ENCODE data around the gene FAM236A. TPM values are rescaled to one million over a fixed set of nuclear protein-coding genes. Genes with fewer than 3 reads are reported as not detected.
"Not testable (repeated sequence)": the region's sequence is repeated elsewhere in the genome, so short reads cannot be mapped to it uniquely, and the experiment has no call there.

FAM236A gene
- total RNA-seq = not detected

GRCh38 chrX:72937906-72938305 lies at the start of gene FAM236A:
TSS of gene FAM236A (plus strand) at chrX:72938206. CDS start at chrX:72938263, 57 bp downstream.
- DNase-seq; H3K27me3 Mint-ChIP-seq; H3K4me1 Mint-ChIP-seq (ENCODE audit: low read depth); CTCF ChIA-PET; H3K27ac Mint-ChIP-seq; H3K4me3 Mint-ChIP-seq; intact Hi-C loops (cut with micrococcal nuclease); POLR2A ChIA-PET; H3K36me3 Mint-ChIP-seq; H3K9me3 Mint-ChIP-seq: not testable (repeated sequence)

GRCh38 chrX:72889740-72890139 lies 48.3 kb upstream of the FAM236A start:
- POLR2A ChIA-PET; H3K4me1 Mint-ChIP-seq (ENCODE audit: low read depth); DNase-seq: not testable (repeated sequence)

GRCh38 chrX:72912315-72912714 lies 25.7 kb upstream of the FAM236A start, which contains the start of gene FAM236C:
TSS of gene FAM236C (plus strand) at chrX:72912615. CDS start at chrX:72912715, 100 bp downstream.
- intact Hi-C loops (cut with micrococcal nuclease); H3K9me3 Mint-ChIP-seq; CTCF ChIA-PET; DNase-seq; H3K27me3 Mint-ChIP-seq; H3K27ac Mint-ChIP-seq; H3K36me3 Mint-ChIP-seq; H3K4me3 Mint-ChIP-seq; H3K4me1 Mint-ChIP-seq (ENCODE audit: low read depth); POLR2A ChIA-PET: not testable (repeated sequence)

More at GRCh38 chrX:72889740-72890139, 48.3 kb upstream of the FAM236A start:
- H3K4me3 Mint-ChIP-seq; H3K27ac Mint-ChIP-seq; intact Hi-C loops (cut with micrococcal nuclease); CTCF ChIA-PET; H3K36me3 Mint-ChIP-seq; H3K27me3 Mint-ChIP-seq; H3K9me3 Mint-ChIP-seq: not testable (repeated sequence)

GRCh38 chrX:72916096-72916495 lies 21.9 kb upstream of the FAM236A start:
- POLR2A ChIA-PET; DNase-seq; H3K36me3 Mint-ChIP-seq; intact Hi-C loops (cut with micrococcal nuclease); H3K27ac Mint-ChIP-seq; H3K4me3 Mint-ChIP-seq; CTCF ChIA-PET; H3K9me3 Mint-ChIP-seq; H3K27me3 Mint-ChIP-seq; H3K4me1 Mint-ChIP-seq (ENCODE audit: low read depth): not testable (repeated sequence)

GRCh38 chrX:72932283-72932682 lies 5.7 kb upstream of the FAM236A start:
- H3K4me3 Mint-ChIP-seq; CTCF ChIA-PET; H3K27me3 Mint-ChIP-seq; H3K36me3 Mint-ChIP-seq; H3K27ac Mint-ChIP-seq; intact Hi-C loops (cut with micrococcal nuclease); POLR2A ChIA-PET; H3K4me1 Mint-ChIP-seq (ENCODE audit: low read depth); H3K9me3 Mint-ChIP-seq; DNase-seq: not testable (repeated sequence)

- CTCF ChIA-PET; POLR2A ChIA-PET; intact Hi-C loops (cut with micrococcal nuclease); H3K4me3 Mint-ChIP-seq; H3K27me3 Mint-ChIP-seq; H3K36me3 Mint-ChIP-seq; H3K27ac Mint-ChIP-seq; H3K4me1 Mint-ChIP-seq (ENCODE audit: low read depth); DNase-seq; H3K9me3 Mint-ChIP-seq: not testable (repeated sequence)
Observed at GRCh38 chrX:72936455-72936854, 1.6 kb upstream of the FAM236A start.

GRCh38 chrX:72936882-72937455 lies 1.0 kb upstream of the FAM236A start:
- H3K9me3 Mint-ChIP-seq; H3K27me3 Mint-ChIP-seq; H3K4me3 Mint-ChIP-seq; CTCF ChIA-PET; POLR2A ChIA-PET; DNase-seq; H3K4me1 Mint-ChIP-seq (ENCODE audit: low read depth); H3K36me3 Mint-ChIP-seq; H3K27ac Mint-ChIP-seq; intact Hi-C loops (cut with micrococcal nuclease): not testable (repeated sequence)

- H3K9me3 Mint-ChIP-seq; H3K4me3 Mint-ChIP-seq; DNase-seq; intact Hi-C loops (cut with micrococcal nuclease); CTCF ChIA-PET; POLR2A ChIA-PET; H3K27me3 Mint-ChIP-seq; H3K4me1 Mint-ChIP-seq (ENCODE audit: low read depth); H3K36me3 Mint-ChIP-seq; H3K27ac Mint-ChIP-seq: not testable (repeated sequence)
Observed at GRCh38 chrX:72942272-72942671, 4.3 kb downstream of the FAM236A start.

GRCh38 chrX:72943035-72943818 lies 5.2 kb downstream of the FAM236A start:
- H3K9me3 Mint-ChIP-seq; intact Hi-C loops (cut with micrococcal nuclease); POLR2A ChIA-PET: not testable (repeated sequence)

GRCh38 chrX:72943819-72944169 lies 5.8 kb downstream of the FAM236A start, which contains the start of gene DMRTC1:
TSS of gene DMRTC1 (minus strand) at chrX:72943837. CDS start at chrX:72875694, 68,143 bp downstream.
- H3K27me3 Mint-ChIP-seq; CTCF ChIA-PET; H3K36me3 Mint-ChIP-seq; H3K27ac Mint-ChIP-seq; POLR2A ChIA-PET; DNase-seq; H3K4me1 Mint-ChIP-seq (ENCODE audit: low read depth); H3K9me3 Mint-ChIP-seq; H3K4me3 Mint-ChIP-seq; intact Hi-C loops (cut with micrococcal nuclease): not testable (repeated sequence)

More at GRCh38 chrX:72943035-72943818, 5.2 kb downstream of the FAM236A start:
- H3K27me3 Mint-ChIP-seq; CTCF ChIA-PET; H3K4me1 Mint-ChIP-seq (ENCODE audit: low read depth); H3K4me3 Mint-ChIP-seq; DNase-seq; H3K36me3 Mint-ChIP-seq; H3K27ac Mint-ChIP-seq: not testable (repeated sequence)

GRCh38 chrX:72959971-72960370 lies 22.0 kb downstream of the FAM236A start:
- H3K36me3 Mint-ChIP-seq; H3K27me3 Mint-ChIP-seq; H3K27ac Mint-ChIP-seq; CTCF ChIA-PET; POLR2A ChIA-PET; H3K9me3 Mint-ChIP-seq; intact Hi-C loops (cut with micrococcal nuclease); H3K4me1 Mint-ChIP-seq (ENCODE audit: low read depth); DNase-seq; H3K4me3 Mint-ChIP-seq: not testable (repeated sequence)

- H3K4me3 Mint-ChIP-seq; H3K36me3 Mint-ChIP-seq; DNase-seq; H3K4me1 Mint-ChIP-seq (ENCODE audit: low read depth); CTCF ChIA-PET; H3K27me3 Mint-ChIP-seq; intact Hi-C loops (cut with micrococcal nuclease); H3K27ac Mint-ChIP-seq; POLR2A ChIA-PET; H3K9me3 Mint-ChIP-seq: not testable (repeated sequence)
Observed at GRCh38 chrX:72971859-72972258, 33.9 kb downstream of the FAM236A start.

- intact Hi-C loops (cut with micrococcal nuclease); H3K4me1 Mint-ChIP-seq (ENCODE audit: low read depth); H3K27ac Mint-ChIP-seq; DNase-seq; H3K4me3 Mint-ChIP-seq; H3K36me3 Mint-ChIP-seq; CTCF ChIA-PET; H3K27me3 Mint-ChIP-seq; POLR2A ChIA-PET; H3K9me3 Mint-ChIP-seq: not testable (repeated sequence)
Observed at GRCh38 chrX:72974885-72975284, 36.9 kb downstream of the FAM236A start.

Data from activated CD4-positive, alpha-beta memory T cell treated with anti-CD3 and anti-CD28 coated beads for 36 hours (primary cell).